HCT116 (cell line): ENCODE measurements around the gene DIDO1.

Source experiments
- CTCF ChIP-seq, 3 experiments: fragments of 200-600 bp in 1 of 3; sonication (generic) in 1 of 3; IDR thresholded peaks in 2 of 3; conservative IDR thresholded peaks in 1 of 3; 2 replicates each; pipeline ENCODE4 v1.5.1; 2012 to 2017; ENCODE audit warnings: low read depth in 2 of 3, low read length in 2 of 3, antibody characterized with exemption in 1 of 3, borderline replicate concordance in 1 of 3, control low read depth in 1 of 3, mild to moderate bottlenecking in 1 of 3, mixed read lengths in 1 of 3, mixed run types in 1 of 3, moderate library complexity in 1 of 3; ENCODE audit not compliant: insufficient read depth in 1 of 3
- EZH2 ChIP-seq: fragments of 200-600 bp; sonication (generic); IDR thresholded peaks from 2 replicates; pipeline ENCODE4 v1.6.1; 2017; ENCODE audit warnings: antibody characterized with exemption, mixed run types

- TF ChIP-seq EZH2, result no peak
- no peak for TF ChIP-seq CTCF (IDR thresholded peaks at IDR 0.05 in 2 of 3, conservative IDR thresholded peaks at IDR 0.05 in 1 of 3; ENCODE audit: borderline replicate concordance in 1 of 3, insufficient read depth in 1 of 3, low read depth in 2 of 3, low read length in 2 of 3)
Measured at GRCh38 chr20:62906647-62907375, 19.5 kb downstream of the DIDO1 start.
